ENCODE results near the gene UCN2.
A peak's percentile ranks its signal among the peaks of the same experiment; 100 is the strongest.

The UCN2 gene

DNA sequence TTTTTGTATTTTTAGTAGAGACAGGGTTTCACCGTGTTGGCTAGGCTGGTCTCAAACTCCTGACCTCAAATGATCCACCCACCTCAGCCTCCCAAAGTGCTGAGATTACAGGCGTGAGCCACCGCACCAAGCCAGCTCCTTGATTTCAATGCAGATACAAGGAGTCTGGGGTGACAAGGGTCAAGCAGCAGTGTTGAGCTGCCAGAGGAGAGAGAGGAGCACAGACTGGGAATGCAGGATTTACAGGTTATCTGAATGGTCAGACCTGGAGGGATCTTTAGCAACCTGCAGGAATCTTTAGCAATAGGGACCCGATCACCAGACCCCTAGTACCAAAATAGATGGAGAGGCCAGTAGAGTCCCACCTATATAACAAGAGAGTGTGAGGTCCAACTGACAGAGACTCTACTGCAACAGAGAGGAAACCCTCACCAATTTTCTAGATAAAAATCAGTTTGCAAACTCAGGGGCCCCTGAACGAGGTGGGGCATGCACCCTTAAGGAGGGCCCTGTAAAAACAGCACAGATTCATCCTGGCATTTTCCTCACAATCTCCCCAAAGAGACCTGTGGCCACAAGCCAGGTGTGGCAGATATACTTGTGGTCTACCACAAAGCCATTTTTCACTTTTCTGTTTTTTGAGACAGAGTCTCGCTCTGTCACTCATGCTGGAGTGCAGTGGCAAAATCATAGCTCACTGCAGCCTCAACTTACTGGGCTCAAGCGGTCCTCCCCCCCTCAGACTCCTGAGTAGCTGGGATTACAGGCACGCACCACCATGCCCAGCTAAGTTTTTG is 49.0 kb downstream of the UCN2 start:
- Histone ChIP-seq H3K4me3 (ENCODE audit: low read length, poor library complexity, severe bottlenecking) (no peak overlapping the region), H3K27me3 (ENCODE audit: insufficient read depth, low read length, poor library complexity, severe bottlenecking) (no peaks in the 10 kb centered on the region), H3K9me3 (ENCODE audit: insufficient read depth, low read depth, low read length) (no peaks in the 10 kb centered on the region), H4K20me1 (ENCODE audit: insufficient read depth, low read length, poor library complexity, severe bottlenecking) (no peaks in the 10 kb centered on the region), H3K9me2 (replicated peaks; ENCODE audit: low read depth, low read length) (no peaks in the 10 kb centered on the region), H3K4me2 (ENCODE audit: low read depth, low read length, poor library complexity, severe bottlenecking) (peak overlapping the region; percentile 9), H3F3A (ENCODE audit: low read depth) (no peaks in the 10 kb centered on the region; the same call in 1 of the 2 replicates), H3K36me3 (ENCODE audit: insufficient read depth, low read length) (no peaks in the 10 kb centered on the region), H3K9ac (ENCODE audit: low read depth, low read length, poor library complexity, severe bottlenecking) (no peak overlapping the region), H3K79me2 (ENCODE audit: insufficient read depth, low read length) (no peaks in the 10 kb centered on the region), H3K4me1 (ENCODE audit: insufficient read depth, low read length, poor library complexity, severe bottlenecking) (peaks cover 30% of the 10 kb centered on the region), H2AFZ (ENCODE audit: low read length) (no peak overlapping the region)
- TF ChIP-seq EZH2phosphoT487 (IDR thresholded peaks at IDR 0.05; ENCODE audit: borderline replicate concordance), result no peak
- no peak for TF ChIP-seq CTCF (conservative IDR thresholded peaks at IDR 0.05; ENCODE audit: low read length)
